HG03039 (cell line): ENCODE results near the gene NBPF12.
"Not testable (repeated sequence)": the region's sequence is repeated elsewhere in the genome, so short reads cannot be mapped to it uniquely, and the experiment has no call there.

Experiments used
- ATAC-seq: cut with Tn5 transposase; IDR thresholded peaks from one replicate; pipeline ENCODE4 v1.9.1; 2021; ENCODE audit warnings: mild to moderate bottlenecking, moderate library complexity; ENCODE audit not compliant: unreplicated experiment

NBPF12 gene

GRCh38 chr1:146970656-146971055, 32.5 kb downstream of the NBPF12 start:
- ATAC-seq: not testable (repeated sequence)

- not testable (repeated sequence) for ATAC-seq
Observed at GRCh38 chr1:146972681-146973080, 34.6 kb downstream of the NBPF12 start.

DNA sequence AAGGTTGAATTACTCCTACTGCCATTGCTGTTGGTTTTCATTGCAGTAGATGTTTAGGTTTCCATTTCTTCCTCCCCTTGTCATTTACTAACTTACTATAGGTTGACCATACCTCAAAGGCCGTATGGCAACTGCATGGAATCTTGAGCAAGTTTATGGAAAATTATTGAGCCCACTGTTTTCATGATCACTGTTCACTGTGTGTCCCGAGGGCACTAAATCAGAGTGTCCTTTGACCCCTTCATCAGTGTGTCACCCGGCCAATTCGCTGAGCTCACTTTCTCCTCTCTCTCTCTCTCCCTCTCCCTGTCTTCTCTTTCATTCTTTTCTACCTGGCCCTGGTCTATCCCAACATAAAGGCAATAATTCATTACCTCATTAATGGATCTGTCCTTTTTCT, 47.7 kb downstream of the NBPF12 start:
- not testable (repeated sequence) for ATAC-seq

DNA sequence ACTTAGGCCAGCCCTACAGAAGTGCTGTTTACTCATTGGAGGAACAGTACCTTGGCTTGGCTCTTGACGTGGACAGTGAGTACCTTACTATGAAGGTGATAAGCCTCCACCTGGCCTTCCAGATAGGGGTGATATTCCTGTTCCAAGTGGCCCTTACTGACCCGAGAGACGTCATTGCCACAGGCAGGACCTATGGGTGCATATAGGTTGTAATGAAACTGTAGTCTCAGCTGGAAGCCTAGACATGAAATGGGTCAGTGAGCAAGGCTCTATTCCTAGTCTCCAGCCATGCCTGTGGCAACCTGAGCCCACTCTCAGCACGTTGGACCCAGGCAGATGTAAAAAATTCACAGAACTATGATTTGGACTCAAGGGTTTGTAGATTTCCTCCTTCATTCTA, 48.3 kb downstream of the NBPF12 start:
- ATAC-seq: not testable (repeated sequence)

- ATAC-seq: not testable (repeated sequence)
Observed at GRCh38 chr1:146987502-146987901, 49.4 kb downstream of the NBPF12 start.

- not testable (repeated sequence) for ATAC-seq
Observed at GRCh38 chr1:146989455-146989854, 51.3 kb downstream of the NBPF12 start.

DNA sequence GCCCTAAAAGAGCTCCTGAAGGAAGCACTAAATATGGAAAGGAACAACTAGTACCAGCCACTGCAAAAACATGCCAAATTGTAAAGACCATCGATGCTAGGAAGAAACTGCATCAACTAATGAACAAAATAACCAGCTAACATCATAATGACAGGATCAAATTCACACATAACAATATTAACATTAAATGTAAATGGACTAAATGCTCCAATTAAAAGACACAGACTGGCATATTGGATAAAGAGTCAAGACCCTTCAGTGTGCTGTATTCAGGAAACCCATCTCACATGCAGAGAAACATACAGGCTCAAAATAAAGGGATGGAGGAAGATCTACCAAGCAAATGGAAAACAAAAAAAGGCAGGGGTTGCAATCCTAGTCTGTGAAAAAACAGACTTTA, 70.4 kb downstream of the NBPF12 start:
- ATAC-seq: not testable (repeated sequence)

GRCh38 chr1:147026975-147027374, 88.9 kb downstream of the NBPF12 start:
- ATAC-seq: not testable (repeated sequence)

DNA sequence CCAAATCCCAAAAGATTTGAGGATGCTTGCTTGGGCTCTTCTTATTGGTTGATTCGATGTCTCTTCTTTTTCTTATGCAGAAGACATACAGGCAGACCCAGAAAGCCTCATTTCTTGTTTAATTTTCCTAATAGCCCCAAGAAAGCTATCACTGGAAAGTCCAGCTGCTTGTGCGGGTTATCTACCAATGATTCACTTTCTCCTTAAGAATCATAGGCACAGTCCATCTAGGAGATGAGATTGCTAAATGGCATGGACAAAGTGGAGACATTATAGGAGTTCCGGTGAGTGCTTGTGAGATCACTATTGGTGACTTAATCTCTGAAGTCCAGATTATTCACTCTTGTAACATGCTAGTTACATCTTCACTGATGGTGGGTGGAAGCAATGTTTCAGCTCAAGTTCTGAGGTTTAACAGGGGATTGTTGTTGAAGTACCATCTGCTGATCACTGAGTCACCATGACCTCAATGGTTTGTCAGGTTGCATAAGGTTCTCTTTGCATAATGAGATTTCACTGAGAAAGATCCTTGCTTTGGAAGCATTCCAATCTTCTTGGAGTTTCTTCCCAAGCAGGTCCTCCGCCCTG, 92.0 kb downstream of the NBPF12 start:
- not testable (repeated sequence) for ATAC-seq

DNA sequence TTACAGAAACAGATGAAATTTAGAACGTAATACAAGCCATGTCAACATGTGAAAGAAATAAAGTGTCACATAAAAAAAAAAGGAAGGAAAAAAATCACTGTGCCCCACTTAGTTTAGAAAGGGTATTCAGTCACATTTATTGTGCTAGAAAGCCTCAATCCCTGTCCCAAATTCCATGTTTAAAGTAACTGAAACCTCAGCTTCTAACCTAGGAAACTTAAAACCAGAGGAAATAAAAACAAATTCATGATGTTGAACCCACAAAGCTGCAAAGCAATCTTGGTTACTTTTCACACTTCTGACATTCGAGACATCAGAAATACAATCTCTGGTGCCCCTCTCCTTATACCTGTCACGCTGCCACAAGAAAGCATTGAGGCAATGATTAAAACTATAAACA, 101.8 kb downstream of the NBPF12 start:
- ATAC-seq: no peak

- ATAC-seq: not testable (repeated sequence)
Observed at GRCh38 chr1:147042891-147043290, 104.8 kb downstream of the NBPF12 start.

GRCh38 chr1:147044511-147044910, 106.4 kb downstream of the NBPF12 start:
- ATAC-seq: not testable (repeated sequence)
